Hematopoietic multipotent progenitor cell treated with erythropoietin and hydrocortisone succinate and interleukin-3 and kit ligand, for 8 days (in vitro differentiated cells): ENCODE measurements around the gene SHISA9.
A peak's percentile ranks its signal among the peaks of the same experiment; 100 is the strongest.
"Not testable (repeated sequence)": the region's sequence is repeated elsewhere in the genome, so short reads cannot be mapped to it uniquely, and the experiment has no call there.

ENCODE experiments used
- DNase-seq: peaks from one replicate; pipeline ENCODE4 v3.0.0-alpha.2; 2015

SHISA9 gene

DNA sequence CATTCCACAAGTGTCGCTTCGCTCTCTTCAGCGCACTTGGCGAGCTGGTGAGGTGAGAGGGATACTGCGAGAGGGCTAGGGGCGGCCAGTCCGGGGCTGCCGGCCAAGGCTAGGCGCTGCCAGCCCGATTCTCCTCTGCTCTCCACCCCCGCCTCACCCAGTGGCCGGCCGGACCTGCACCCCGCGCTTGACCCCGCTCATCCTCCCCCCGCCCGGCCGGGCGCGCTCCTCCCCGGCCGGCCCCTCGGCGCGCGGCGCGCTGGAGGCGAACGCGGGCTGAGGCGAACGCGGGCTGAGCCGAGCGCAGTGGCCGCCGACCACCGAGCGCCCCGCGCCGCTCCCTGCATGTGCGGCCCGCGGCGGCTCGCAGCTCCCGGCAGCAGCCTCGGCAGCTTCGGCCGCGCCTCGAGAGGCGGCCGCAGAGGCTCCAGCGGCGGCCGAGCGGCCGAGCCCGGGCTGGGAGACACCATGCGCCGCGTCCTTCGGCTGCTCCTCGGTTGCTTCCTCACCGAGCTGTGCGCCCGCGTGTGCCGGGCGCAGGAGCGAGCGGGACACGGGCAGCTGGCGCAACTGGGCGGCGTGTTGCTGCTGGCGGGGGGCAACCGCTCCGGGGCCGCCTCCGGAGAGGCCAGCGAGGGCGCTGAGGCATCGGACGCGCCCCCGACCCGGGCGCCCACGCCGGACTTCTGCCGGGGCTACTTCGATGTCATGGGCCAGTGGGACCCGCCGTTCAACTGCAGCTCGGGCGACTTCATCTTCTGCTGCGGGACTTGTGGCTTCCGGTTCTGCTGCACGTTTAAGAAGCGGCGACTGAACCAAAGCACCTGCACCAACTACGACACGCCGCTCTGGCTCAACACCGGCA, at the start of gene SHISA9:
SHISA9 (plus strand) TSS at position 2 of the 865 bp plus-strand sequence.
- no peak for DNase-seq

- no peak for DNase-seq
Observed at GRCh38 chr16:12853972-12854371, 47.4 kb upstream of the SHISA9 start.

DNA sequence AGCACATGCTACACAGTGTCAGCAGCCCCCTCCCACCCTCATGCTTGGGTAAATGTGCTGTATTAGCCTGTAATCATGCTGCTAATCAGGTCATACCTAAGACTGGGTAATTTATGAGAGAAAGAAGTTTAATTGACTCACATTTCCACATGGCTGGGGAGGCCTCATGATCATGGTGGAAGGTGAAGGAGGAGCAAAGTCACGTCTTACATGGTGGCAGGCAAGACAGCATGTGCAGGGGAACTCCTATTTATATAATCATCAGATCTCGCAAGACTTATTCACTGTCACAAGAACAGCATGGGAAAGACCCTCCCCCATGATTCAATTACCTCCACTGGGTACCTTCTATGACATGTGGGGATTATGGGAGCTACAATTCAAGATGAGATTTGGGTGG, 44.0 kb upstream of the SHISA9 start:
- DNase-seq = not testable (repeated sequence)

- DNase-seq = no peak
Observed at GRCh38 chr16:12862327-12862726, 39.1 kb upstream of the SHISA9 start.

DNA sequence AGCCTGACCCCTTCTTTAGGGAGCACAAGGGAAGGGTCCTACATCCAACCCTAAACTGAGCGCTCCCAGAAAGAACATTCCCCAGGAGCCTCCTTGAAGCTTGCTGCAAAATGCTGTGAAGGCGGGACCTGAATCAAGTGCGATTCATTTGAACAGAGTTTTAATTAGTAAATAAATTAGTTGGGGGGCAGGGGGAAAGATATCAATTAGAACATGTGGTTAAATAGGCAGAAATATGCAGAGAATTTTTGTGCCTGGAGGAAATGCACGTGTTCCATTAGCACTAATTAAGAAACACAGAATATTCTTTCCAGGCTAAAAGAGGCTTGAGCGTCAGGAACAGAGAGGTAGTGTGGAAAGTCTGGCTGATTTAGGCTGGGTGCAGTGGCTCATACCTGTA, 38.5 kb upstream of the SHISA9 start:
- no peak for DNase-seq

- no peak for DNase-seq
Observed at GRCh38 chr16:12866981-12867551, 34.3 kb upstream of the SHISA9 start.

GRCh38 chr16:12868169-12868568, 33.2 kb upstream of the SHISA9 start:
- no peak for DNase-seq

GRCh38 chr16:12868788-12869187, 32.6 kb upstream of the SHISA9 start:
- no peak for DNase-seq

GRCh38 chr16:12869698-12870427, 31.5 kb upstream of the SHISA9 start:
- peak; percentile 32 for DNase-seq

DNA sequence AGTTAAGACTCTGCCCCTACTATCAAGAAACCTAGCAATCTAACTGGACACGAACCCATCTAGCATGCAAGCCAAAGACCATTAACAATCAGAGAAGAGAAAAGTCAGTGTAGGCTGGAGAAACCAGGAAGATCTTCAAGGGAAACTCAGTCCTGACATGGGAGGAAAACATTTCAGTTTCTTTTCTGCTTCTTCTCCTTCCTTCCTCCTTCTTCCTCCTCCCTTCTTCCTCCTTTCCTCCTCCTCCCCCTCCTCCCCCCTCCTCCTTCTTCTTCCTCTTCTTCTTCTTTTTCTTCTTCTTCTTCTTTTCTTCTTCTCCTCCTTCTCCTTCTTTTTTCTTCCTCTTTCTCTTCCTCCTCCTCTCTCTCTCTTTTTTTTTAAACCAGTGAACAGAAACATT, 29.6 kb upstream of the SHISA9 start:
- no peak for DNase-seq

GRCh38 chr16:12874186-12874585, 27.2 kb upstream of the SHISA9 start:
- no peak for DNase-seq

DNA sequence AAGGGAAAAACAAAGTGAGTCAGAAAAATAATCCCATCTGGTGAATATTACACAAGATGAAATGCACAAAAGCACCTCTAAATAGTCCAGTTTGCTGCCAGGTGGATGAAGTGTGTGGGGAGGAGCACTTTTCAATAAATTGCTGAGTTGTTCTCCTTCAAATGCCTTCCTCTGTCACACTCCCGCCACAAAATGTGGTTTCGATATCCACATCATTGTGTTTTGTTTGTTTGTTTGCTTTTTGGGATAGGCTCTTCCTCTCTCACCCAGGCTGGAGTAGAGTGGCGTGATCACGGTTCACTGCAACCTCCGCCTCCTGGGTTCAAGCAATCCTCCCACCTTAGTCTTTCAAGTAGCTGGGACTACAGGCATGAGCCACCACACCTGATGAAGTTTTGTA, 24.6 kb upstream of the SHISA9 start:
- DNase-seq = no peak

DNA sequence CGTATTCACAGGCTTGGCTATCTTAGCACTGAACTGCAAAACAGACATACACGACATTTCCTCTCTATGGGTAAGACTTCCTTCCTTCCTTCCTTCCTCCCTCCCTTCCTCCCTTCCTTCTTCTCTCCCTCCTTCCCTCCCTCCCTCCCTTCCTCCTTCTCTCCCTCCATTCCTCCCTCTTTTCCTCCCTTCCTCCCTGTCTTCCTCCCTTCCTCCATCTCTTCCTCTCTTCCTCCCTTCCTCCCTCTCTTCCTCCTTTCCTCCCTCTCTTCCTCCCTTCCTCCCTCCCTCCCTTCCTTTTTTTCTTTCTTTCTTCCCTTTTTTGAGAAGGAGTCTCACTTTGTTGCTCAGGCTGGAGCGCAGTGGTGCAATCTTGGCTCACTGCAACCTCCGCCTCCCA, 22.4 kb upstream of the SHISA9 start:
- no peak for DNase-seq

GRCh38 chr16:12879812-12880211, 21.6 kb upstream of the SHISA9 start:
- DNase-seq = no peak

GRCh38 chr16:12881182-12881581, 20.2 kb upstream of the SHISA9 start:
- DNase-seq = no peak

GRCh38 chr16:12881740-12882139, 19.7 kb upstream of the SHISA9 start:
- no peak for DNase-seq

GRCh38 chr16:12885742-12886141, 15.7 kb upstream of the SHISA9 start:
- DNase-seq = no peak

- DNase-seq = no peak
Observed at GRCh38 chr16:12891836-12892235, 9.6 kb upstream of the SHISA9 start.

DNA sequence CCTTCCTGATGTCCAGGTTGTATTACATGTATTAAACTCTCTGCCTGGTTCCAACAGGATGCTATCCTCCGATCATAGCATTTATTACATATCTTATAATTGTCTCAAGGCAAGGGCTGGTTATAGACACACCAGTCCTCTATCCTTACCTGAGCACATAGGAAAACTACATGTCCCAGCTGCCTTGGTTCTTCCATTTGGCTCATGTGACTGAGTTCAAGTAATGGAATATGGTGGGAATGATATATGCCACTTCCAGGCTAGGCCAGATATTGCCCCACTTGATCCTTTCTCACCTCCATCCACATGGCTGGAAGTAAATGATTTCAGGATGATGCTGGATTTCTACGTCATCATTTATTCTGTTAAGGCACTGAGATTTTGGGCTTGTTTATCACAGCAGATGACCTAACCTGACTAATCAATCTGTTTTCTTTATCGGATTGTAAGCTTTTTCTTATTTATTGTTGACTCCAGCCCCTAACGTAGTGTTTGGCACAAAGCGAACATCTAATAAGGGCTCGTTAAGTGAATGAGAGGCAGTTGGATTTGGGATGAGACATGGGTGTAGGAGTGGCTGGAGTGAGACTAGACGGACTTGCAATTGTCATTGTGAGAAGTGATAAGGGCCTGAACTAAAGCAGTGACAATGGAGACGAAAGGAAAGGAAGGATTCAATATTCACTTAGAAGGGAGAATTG, 8.2 kb upstream of the SHISA9 start:
- DNase-seq = no peak

- DNase-seq = peak; percentile 60
Observed at GRCh38 chr16:12896562-12896961, 4.8 kb upstream of the SHISA9 start.

DNA sequence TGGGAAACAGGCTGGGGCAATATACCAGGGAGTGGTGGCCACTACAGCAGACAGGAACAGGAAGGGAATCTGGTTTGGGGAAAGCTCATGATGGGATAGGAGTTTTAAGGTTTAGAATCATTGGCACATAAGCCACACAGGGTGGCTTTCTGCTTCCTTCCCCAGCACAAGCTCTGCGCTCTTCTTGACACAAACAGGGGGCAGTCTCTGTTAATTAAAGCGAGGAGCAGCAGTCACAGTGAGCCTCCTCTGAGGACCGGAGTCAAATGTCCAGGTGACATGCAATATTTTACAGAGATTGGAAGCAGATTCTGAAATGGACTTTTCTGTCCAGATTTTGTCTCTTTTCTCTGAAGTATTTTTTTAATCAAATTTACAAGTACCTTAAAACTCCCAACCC, 2.8 kb upstream of the SHISA9 start:
- no peak for DNase-seq

DNA sequence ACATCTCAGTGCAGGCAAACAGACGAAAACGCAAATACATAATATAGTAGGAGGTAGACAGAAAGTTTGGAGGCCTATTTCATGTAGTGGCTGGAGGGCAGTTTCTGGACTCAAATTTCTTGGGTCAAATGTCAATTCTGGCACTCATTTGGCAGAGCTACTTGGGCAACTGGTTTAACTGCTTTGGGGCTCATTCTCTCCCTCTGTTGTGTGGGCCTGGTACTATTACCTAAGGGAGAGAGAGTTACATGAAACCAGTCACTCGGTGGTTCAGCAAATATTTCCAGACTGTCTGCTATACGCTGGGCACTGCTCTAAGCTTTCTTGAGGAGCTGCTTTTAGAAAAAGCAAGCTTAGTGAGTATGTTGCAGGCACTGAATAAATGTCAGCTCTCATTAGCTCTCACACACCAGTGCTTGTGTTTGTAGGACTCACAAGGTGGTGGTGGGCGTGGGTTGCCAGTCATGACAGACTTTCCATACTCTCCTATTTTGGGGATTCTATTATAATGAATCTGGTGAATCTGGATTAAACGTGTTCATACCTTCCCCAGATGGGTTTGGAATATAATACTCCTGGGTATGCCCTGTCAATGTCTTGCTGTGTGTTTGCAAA, 1.8 kb upstream of the SHISA9 start:
- DNase-seq = no peak

DNA sequence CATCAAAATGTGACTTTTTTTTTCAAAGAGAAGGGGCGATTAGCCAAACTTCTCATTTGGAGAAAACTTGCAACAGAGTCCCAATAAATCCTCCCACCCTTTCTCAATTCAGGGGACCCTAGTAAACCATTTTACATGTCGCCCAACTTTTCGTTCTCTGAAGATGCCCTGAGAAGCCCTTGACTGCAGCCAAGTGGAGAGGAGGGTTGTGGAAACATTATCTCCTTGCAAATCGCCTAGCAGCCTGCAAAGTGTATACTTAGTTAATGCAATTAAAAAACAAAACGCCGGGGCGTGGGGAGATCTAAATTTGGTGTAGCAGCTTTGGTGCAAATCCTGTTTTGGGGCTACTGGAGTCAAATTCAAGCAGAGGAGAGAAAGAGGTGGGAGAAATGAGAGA, 1.2 kb upstream of the SHISA9 start:
- no peak for DNase-seq
